Endothelial cell of umbilical vein (primary cell): ENCODE measurements around the gene ITGB2. TPM values are rescaled to one million over a fixed set of nuclear protein-coding genes. Genes with fewer than 3 reads are reported as not detected.

ENCODE experiments used
- BruUV-seq: library from RNA; stranded (reverse); fragments of 400-500 nt; replicated peaks from 2 replicates; lab custom pipeline; 2021; lab: Mats Ljungman, UMichigan
- CTCF ChIA-PET: fragments of 300-600, 350-600 bp; sonication (Branson Sonifier 250); formaldehyde crosslinking; loops from one replicate; lab custom pipeline; 2021; ENCODE audit warnings: antibody characterized with exemption, inconsistent platforms; lab: Charles Lee
- POLR2A ChIA-PET: fragments of 300-600, 350-600 bp; sonication (Branson Sonifier 250); formaldehyde crosslinking; loops from one replicate; lab custom pipeline; 2021; ENCODE audit warnings: antibody characterized with exemption, inconsistent platforms; lab: Charles Lee
- DNase-seq: peaks from one replicate; pipeline ENCODE4 v3.0.0-alpha.2; 2011; ENCODE audit warnings: low read depth, low spot score
- FAIRE-seq: peaks from 2 replicates; lab custom pipeline; 2011; peaks lifted over from hg19 to GRCh38; lab: Jason Lieb, UNC
- H2AFZ ChIP-seq: 2 replicates; pipeline ENCODE4 v1.6.0; 2012; ENCODE audit warnings: low read depth, low read length, control low read depth, inconsistent platforms
- H3K27ac ChIP-seq: 2 replicates; pipeline ENCODE4 v1.5.1; 2011; ENCODE audit warnings: low read depth, mild to moderate bottlenecking, control low read depth, low read length, moderate library complexity; ENCODE audit not compliant: insufficient read depth
- H3K27me3 ChIP-seq, 2 experiments: 2 replicates each; pipeline versions ENCODE4 v1.6.0 to v1.6.1; 2011; ENCODE audit warnings: low read length in 2 of 2, mixed read lengths in 1 of 2; ENCODE audit not compliant: control insufficient read depth in 2 of 2, insufficient read depth in 2 of 2
- H3K36me3 ChIP-seq, 2 experiments: 2 replicates in 1 of 2; 3 replicates in 1 of 2; pipeline ENCODE4 v1.5.1; 2011; ENCODE audit warnings: low read length in 2 of 2, mild to moderate bottlenecking in 1 of 2, moderate library complexity in 1 of 2; ENCODE audit not compliant: control insufficient read depth in 2 of 2, insufficient read depth in 2 of 2; ENCODE audit errors: extremely low read depth in 1 of 2
- H3K4me1 ChIP-seq: 3 replicates; pipeline ENCODE4 v1.5.1; 2011; ENCODE audit warnings: mild to moderate bottlenecking, low read length; ENCODE audit not compliant: control insufficient read depth, insufficient read depth; ENCODE audit errors: extremely low read depth
- H3K4me2 ChIP-seq: 2 replicates; pipeline ENCODE4 v1.6.1; 2011; ENCODE audit warnings: low read length, control low read depth, mixed read lengths; ENCODE audit not compliant: insufficient read depth
- H3K4me3 ChIP-seq, 3 experiments: fragments of 200-600 bp in 1 of 3; sonication (generic), shearing (Covaris generic) in 1 of 3; replicated peaks in 1 of 3; 2 replicates each; pipeline ENCODE4 v1.5.1; 2011 to 2016; ENCODE audit warnings: control low read depth in 3 of 3, low read length in 3 of 3, mild to moderate bottlenecking in 2 of 3, inconsistent platforms in 1 of 3, low read depth in 1 of 3, moderate library complexity in 1 of 3; ENCODE audit not compliant: insufficient read depth in 1 of 3
- H3K79me2 ChIP-seq: 2 replicates; pipeline ENCODE4 v1.6.0; 2012; ENCODE audit warnings: low read length, inconsistent platforms; ENCODE audit not compliant: control insufficient read depth, insufficient read depth
- H3K9ac ChIP-seq: replicated peaks from 2 replicates; pipeline ENCODE3; 2011; ENCODE audit warnings: low read length, control low read depth; ENCODE audit not compliant: insufficient read depth; ENCODE audit errors: extremely low read depth
- H3K9me1 ChIP-seq: replicated peaks from 3 replicates; pipeline ENCODE4 v1.6.0; 2011; ENCODE audit warnings: mild to moderate bottlenecking, low read length; ENCODE audit not compliant: control insufficient read depth, insufficient read depth; ENCODE audit errors: extremely low read depth
- H3K9me3 ChIP-seq: replicated peaks from 2 replicates; pipeline ENCODE4 v1.5.1; 2012; ENCODE audit warnings: low read length, inconsistent platforms; ENCODE audit not compliant: control insufficient read depth, insufficient read depth
- H4K20me1 ChIP-seq: replicated peaks from 2 replicates; pipeline ENCODE3; 2011; ENCODE audit warnings: mild to moderate bottlenecking, low read length; ENCODE audit not compliant: control insufficient read depth, insufficient read depth; ENCODE audit errors: extremely low read depth
- CTCF ChIP-seq, 2 donors: IDR thresholded peaks; 1 replicate in 1 of 2; 2 replicates in 1 of 2; pipeline ENCODE4 v1.5.1; 2011; ENCODE audit warnings: low read length in 2 of 2, mild to moderate bottlenecking in 2 of 2, moderate library complexity in 2 of 2, control low read depth in 1 of 2, inconsistent platforms in 1 of 2, low read depth in 1 of 2; ENCODE audit not compliant: insufficient read depth in 1 of 2; ENCODE audit errors: extremely low read depth in 1 of 2
- EZH2 ChIP-seq: IDR thresholded peaks from 2 replicates; pipeline ENCODE4 v1.6.1; 2012; ENCODE audit warnings: borderline replicate concordance, low read depth, mild to moderate bottlenecking, moderate library complexity, low read length, inconsistent platforms; ENCODE audit not compliant: severe bottlenecking
- FOS ChIP-seq: IDR thresholded peaks from 2 replicates; pipeline ENCODE4 v1.6.1; 2011; ENCODE audit warnings: mild to moderate bottlenecking, low read length, moderate library complexity, borderline replicate concordance; ENCODE audit not compliant: insufficient read depth
- GATA2 ChIP-seq: IDR thresholded peaks from 2 replicates; pipeline ENCODE4 v1.7.0; 2011; ENCODE audit warnings: low read depth, mild to moderate bottlenecking, moderate library complexity, mixed read lengths, low read length; ENCODE audit not compliant: insufficient read length, insufficient read depth
- JUN ChIP-seq: IDR thresholded peaks from 2 replicates; pipeline ENCODE4 v1.6.1; 2011; ENCODE audit warnings: borderline replicate concordance, low read depth; ENCODE audit not compliant: insufficient read length, insufficient read depth
- MAX ChIP-seq: IDR thresholded peaks from 2 replicates; pipeline ENCODE4 v1.6.1; 2011; ENCODE audit not compliant: insufficient read depth, insufficient read length
- MYC ChIP-seq: IDR thresholded peaks from one replicate; pipeline ENCODE4 v1.6.1; 2011; ENCODE audit warnings: mild to moderate bottlenecking, low read depth, low read length
- POLR2A ChIP-seq: IDR thresholded peaks from 2 replicates; pipeline ENCODE4 v1.6.1; 2012; ENCODE audit warnings: low read depth, mild to moderate bottlenecking, control low read depth, low read length
- POLR2AphosphoS5 ChIP-seq: IDR thresholded peaks from 2 replicates; pipeline ENCODE4 v1.6.1; 2012; ENCODE audit warnings: low read depth, mild to moderate bottlenecking, control low read depth, low read length, moderate library complexity; ENCODE audit not compliant: insufficient read depth
- dilution Hi-C: fragments of 300-500 bp; cut with MboI; formaldehyde crosslinking; loops from one replicate; pipeline ENCODE4 v1.15.0; 2019; ENCODE audit warnings: low sequenced_read_pairs; ENCODE audit not compliant: extremely low pct_ligation_motif_present
- intact Hi-C: fragments of 100-400 bp; cut with micrococcal nuclease; formaldehyde crosslinking; loops from one replicate; pipeline ENCODE4 v1.10.0; 2022
- polyA plus RNA-seq, 4 experiments: library from polyadenylated mRNA; depleted of rRNA in 3 of 4; stranded (reverse) in 3 of 4; unstranded in 1 of 4; fragments of >200 nt; gene quantifications; 2 replicates each; pipeline versions ENCODE4 v1.2.1 to v1.2.3, GENCODE V29; 2011 to 2012; ENCODE audit warnings: missing spikeins in 1 of 4
- total RNA-seq: library from RNA; stranded (reverse); gene quantifications from 2 replicates; pipeline ENCODE4 v1.2.3, GENCODE V29; 2021

Gene ITGB2
- total and polyA plus RNA-seq, 2 donors (not counting 3 experiments of a cell fraction or from before 2014, with no cell fraction given): 0.39 to 0.91 TPM

- intact Hi-C loops (no loop called here), dilution Hi-C loops (no loop called here)
- Histone ChIP-seq H3K4me3 (no peak overlapping the region), H3K9ac (peak overlapping the region; percentile 5), H3K9me3 (no peaks in the 10 kb centered on the region), H2AFZ (no peak overlapping the region), H3K4me2 (no peak overlapping the region), H3K36me3 (peaks cover 2 to 11% of the 10 kb centered on the region in 2 experiments), H3K9me1 (no peaks in the 10 kb centered on the region), H3K27ac (peak overlapping the region; percentile 10), H4K20me1 (no peaks in the 10 kb centered on the region), H3K27me3 (no peaks in the 10 kb centered on the region), H3K4me1 (peaks cover 12% of the 10 kb centered on the region), H3K79me2 (peaks cover 3% of the 10 kb centered on the region)
- POLR2A ChIA-PET: no interaction called here
- no TSS peak for BruUV-seq
- TF ChIP-seq GATA2: no peak
- TF ChIP-seq MYC: no peak
- no peak for TF ChIP-seq CTCF (IDR thresholded peaks at IDR 0.05; ENCODE audit: extremely low read depth in 1 of 2, insufficient read depth in 1 of 2, low read depth in 1 of 2, low read length in 2 of 2)
- no peak for TF ChIP-seq JUN
- TF ChIP-seq POLR2A: no peak
- TF ChIP-seq EZH2: no peak
- no peak for TF ChIP-seq POLR2AphosphoS5
- no peak for TF ChIP-seq MAX
- TF ChIP-seq FOS: no peak
- FAIRE-seq (peak; percentile 47), DNase-seq (peak; percentile 8)
- CTCF ChIA-PET: interaction anchor here (0.9 to 4.1 kb wide), 6 partner anchors 8 to 170 kb away, joined by 3 to 21 read pairs (median 3); no protein-coding TSS in a partner anchor
Measured at GRCh38 chr21:44969931-44970755, 49.4 kb upstream of the ITGB2 start.
